ENCODE results near the gene ATP8B4.

ATP8B4 gene

GRCh38 chr15:49905221-49905620 is 213.8 kb downstream of the ATP8B4 start:
- Histone ChIP-seq H3K4me3 (ENCODE audit: low read length) (no peak overlapping the region), H3K36me3 (ENCODE audit: control insufficient read depth, insufficient read depth, low read length) (no peaks in the 10 kb centered on the region), H3K9ac (ENCODE audit: low read length) (no peak overlapping the region), H3K9me3 (ENCODE audit: control insufficient read depth, low read length) (no peaks in the 10 kb centered on the region), H3K27me3 (ENCODE audit: control insufficient read depth, insufficient read depth, low read length) (no peaks in the 10 kb centered on the region), H3K4me1 (ENCODE audit: control insufficient read depth, insufficient read depth, low read length) (no peaks in the 10 kb centered on the region)

DNA sequence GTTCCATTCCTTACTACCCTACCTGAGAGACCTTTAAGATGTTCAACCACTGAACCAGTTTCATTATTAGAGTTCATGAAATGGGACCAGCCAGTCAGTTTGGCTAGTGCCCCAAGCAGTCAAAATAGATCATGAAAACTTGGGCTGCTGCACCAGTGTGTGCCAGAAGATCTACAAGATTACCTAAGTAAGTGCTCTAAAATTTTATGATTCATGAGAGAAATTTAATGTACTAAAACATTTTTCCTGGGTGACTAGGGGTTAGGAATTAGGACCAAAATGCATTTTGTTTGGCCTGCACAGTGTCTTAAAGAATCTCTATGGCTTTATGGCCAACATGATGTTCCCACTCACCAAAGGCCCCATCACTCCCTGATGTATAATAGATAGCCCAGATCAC is 214.7 kb downstream of the ATP8B4 start:
- no peak overlapping the region for H3K9ac ChIP-seq (ENCODE audit: low read length)
- no peaks in the 10 kb centered on the region for H3K9me3 ChIP-seq (ENCODE audit: control insufficient read depth, low read length)
- H3K27me3 ChIP-seq (ENCODE audit: control insufficient read depth, insufficient read depth, low read length), result no peaks in the 10 kb centered on the region
- H3K36me3 ChIP-seq (ENCODE audit: control insufficient read depth, insufficient read depth, low read length), result no peaks in the 10 kb centered on the region
- H3K4me3 ChIP-seq (ENCODE audit: low read length), result no peak overlapping the region
- no peaks in the 10 kb centered on the region for H3K4me1 ChIP-seq (ENCODE audit: control insufficient read depth, insufficient read depth, low read length)

DNA sequence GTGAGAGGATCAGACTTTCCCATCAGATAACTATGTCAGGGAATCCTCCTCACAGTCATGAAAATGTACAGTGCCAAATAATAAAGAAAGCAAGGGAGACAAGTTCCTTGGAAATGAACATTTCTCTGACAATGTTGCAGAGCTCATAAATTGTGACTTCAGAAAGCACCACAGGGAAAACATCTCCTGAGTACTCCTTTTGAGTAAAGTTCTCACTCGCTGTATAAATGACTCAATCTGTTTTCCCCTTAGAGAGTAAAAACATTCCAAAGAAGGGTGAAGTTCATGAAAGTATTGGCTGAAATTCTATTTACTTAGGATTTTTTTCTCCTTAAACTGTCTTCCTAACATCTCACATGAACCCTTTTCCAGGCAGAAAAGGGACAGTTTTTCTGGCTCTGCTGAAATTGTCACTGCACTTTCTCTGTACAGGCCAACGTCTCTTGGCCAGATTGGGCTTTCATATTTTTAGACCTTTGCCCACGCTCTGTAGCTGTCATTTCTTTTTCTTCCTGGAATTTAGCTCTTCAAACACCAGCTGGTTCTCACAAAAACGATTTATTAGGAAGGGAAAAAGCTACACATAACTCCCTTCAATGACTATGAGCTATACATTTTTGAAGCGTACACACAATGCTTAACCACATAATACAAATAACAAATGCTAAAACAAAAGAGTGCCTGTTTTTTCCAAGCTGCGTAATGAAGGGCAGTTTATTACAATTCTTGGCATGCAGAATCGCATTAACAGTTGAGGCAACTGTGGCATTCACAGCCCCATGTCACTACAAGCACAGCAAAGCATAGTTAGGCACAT is 216.1 kb downstream of the ATP8B4 start:
- Histone ChIP-seq H3K27me3 (ENCODE audit: control insufficient read depth, insufficient read depth, low read length) (no peaks in the 10 kb centered on the region), H3K4me3 (ENCODE audit: low read length) (no peak overlapping the region), H3K9me3 (ENCODE audit: control insufficient read depth, low read length) (no peaks in the 10 kb centered on the region), H3K4me1 (ENCODE audit: control insufficient read depth, insufficient read depth, low read length) (no peaks in the 10 kb centered on the region), H3K9ac (ENCODE audit: low read length) (no peak overlapping the region), H3K36me3 (ENCODE audit: control insufficient read depth, insufficient read depth, low read length) (no peaks in the 10 kb centered on the region)

- no peaks in the 10 kb centered on the region for H3K36me3 ChIP-seq (ENCODE audit: control insufficient read depth, insufficient read depth, low read length)
- no peak overlapping the region for H3K4me3 ChIP-seq (ENCODE audit: low read length)
- H3K4me1 ChIP-seq (ENCODE audit: control insufficient read depth, insufficient read depth, low read length), result no peaks in the 10 kb centered on the region
- no peak overlapping the region for H3K9ac ChIP-seq (ENCODE audit: low read length)
- H3K9me3 ChIP-seq (ENCODE audit: control insufficient read depth, low read length), result no peaks in the 10 kb centered on the region
- H3K27me3 ChIP-seq (ENCODE audit: control insufficient read depth, insufficient read depth, low read length), result no peaks in the 10 kb centered on the region
These were observed 216.9 kb downstream of the ATP8B4 start for GRCh38 chr15:49901996-49902684.

DNA sequence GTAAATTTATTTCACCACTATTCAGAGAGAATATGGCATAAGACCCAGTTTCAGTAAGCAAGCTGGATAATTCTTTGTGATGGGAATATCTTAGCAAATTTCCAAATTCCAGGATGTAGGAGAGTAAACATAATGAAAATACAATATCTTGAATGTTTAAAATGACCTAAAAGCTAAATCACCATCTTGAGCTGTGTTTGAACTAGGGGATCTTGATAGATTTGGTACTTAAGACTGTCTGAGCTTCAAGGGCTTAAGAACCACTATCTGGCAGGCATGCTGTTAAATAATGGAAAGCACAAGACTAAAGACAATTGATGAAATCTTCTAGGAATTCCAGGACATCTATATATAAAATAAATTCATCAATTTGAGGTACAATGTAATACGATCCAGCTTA is 217.7 kb downstream of the ATP8B4 start:
- no peaks in the 10 kb centered on the region for H3K4me1 ChIP-seq (ENCODE audit: control insufficient read depth, insufficient read depth, low read length)
- H3K9me3 ChIP-seq (ENCODE audit: control insufficient read depth, low read length), result no peaks in the 10 kb centered on the region
- H3K4me3 ChIP-seq (ENCODE audit: low read length), result no peak overlapping the region
- H3K9ac ChIP-seq (ENCODE audit: low read length), result no peak overlapping the region
- no peaks in the 10 kb centered on the region for H3K27me3 ChIP-seq (ENCODE audit: control insufficient read depth, insufficient read depth, low read length)
- no peaks in the 10 kb centered on the region for H3K36me3 ChIP-seq (ENCODE audit: control insufficient read depth, insufficient read depth, low read length)

DNA sequence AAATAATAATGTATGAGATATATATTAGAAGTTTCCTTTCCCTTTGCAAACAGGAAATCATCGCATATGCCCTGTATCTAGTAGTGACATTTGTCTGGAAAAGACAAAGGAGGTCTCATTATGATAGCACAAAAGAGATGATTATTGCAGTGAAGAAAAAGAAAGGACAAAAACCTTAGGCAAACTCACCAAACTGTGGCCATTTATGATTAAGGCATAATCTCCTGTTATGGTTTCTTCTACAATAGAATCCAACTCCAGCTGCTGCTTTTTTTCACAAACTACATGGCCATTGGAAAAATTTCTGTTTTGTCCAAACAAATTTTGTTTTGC is 218.2 kb downstream of the ATP8B4 start:
- Histone ChIP-seq H3K9ac (ENCODE audit: low read length) (no peak overlapping the region), H3K4me1 (ENCODE audit: control insufficient read depth, insufficient read depth, low read length) (no peaks in the 10 kb centered on the region), H3K27me3 (ENCODE audit: control insufficient read depth, insufficient read depth, low read length) (no peaks in the 10 kb centered on the region), H3K4me3 (ENCODE audit: low read length) (no peak overlapping the region), H3K36me3 (ENCODE audit: control insufficient read depth, insufficient read depth, low read length) (no peaks in the 10 kb centered on the region), H3K9me3 (ENCODE audit: control insufficient read depth, low read length) (no peaks in the 10 kb centered on the region)

DNA sequence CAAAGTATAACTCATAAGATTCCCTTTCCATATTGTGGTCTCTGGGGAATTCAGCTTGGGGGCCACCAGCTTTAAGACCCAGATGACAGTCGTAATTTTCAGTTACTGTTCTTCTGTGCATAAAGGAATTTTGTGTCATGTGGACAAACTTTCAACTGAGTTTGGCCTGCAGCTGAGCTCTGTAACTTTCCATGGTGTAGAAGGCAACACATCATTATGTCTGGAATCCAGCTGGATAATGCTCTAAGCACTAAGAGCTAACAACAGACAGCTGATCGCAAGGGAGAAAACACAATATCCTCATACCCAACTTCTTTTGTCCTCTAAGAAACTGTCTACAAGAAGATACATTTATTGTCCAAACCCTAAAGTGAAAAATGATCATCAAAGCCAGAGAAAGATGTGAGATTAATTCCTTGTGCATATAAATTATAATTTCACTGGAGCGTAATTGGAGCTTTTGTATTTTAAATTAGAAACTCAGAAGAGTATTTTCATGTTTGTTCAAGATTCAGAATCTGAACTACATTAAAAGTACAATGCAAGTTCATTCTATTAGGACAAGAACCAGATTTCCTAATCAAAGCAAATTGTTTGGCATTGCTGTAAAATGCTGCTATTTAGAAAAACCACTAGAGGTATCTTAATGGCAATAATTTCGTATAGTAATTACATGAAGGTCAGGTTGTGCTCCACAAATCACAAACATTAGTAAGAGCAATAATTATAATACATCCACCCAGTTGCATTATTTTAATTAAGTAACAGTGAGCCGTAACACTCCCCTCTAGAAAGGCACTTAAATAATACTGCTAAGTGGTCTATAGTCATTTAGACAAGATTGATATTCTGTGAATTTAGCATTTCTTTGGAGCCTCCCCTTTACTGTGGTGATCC is 218.8 kb downstream of the ATP8B4 start:
- Histone ChIP-seq H3K27me3 (ENCODE audit: control insufficient read depth, insufficient read depth, low read length) (no peaks in the 10 kb centered on the region), H3K4me3 (ENCODE audit: low read length) (no peak overlapping the region), H3K4me1 (ENCODE audit: control insufficient read depth, insufficient read depth, low read length) (no peaks in the 10 kb centered on the region), H3K36me3 (ENCODE audit: control insufficient read depth, insufficient read depth, low read length) (no peaks in the 10 kb centered on the region), H3K9me3 (ENCODE audit: control insufficient read depth, low read length) (no peaks in the 10 kb centered on the region), H3K9ac (ENCODE audit: low read length) (no peak overlapping the region)

GRCh38 chr15:49898575-49899283 is 220.3 kb downstream of the ATP8B4 start:
- Histone ChIP-seq H3K4me3 (ENCODE audit: low read length) (no peak overlapping the region), H3K4me1 (ENCODE audit: control insufficient read depth, insufficient read depth, low read length) (no peaks in the 10 kb centered on the region), H3K9ac (ENCODE audit: low read length) (no peak overlapping the region), H3K9me3 (ENCODE audit: control insufficient read depth, low read length) (no peaks in the 10 kb centered on the region), H3K27me3 (ENCODE audit: control insufficient read depth, insufficient read depth, low read length) (no peaks in the 10 kb centered on the region), H3K36me3 (ENCODE audit: control insufficient read depth, insufficient read depth, low read length) (no peaks in the 10 kb centered on the region)

- no peaks in the 10 kb centered on the region for H3K4me1 ChIP-seq (ENCODE audit: control insufficient read depth, insufficient read depth, low read length)
These were observed 220.9 kb downstream of the ATP8B4 start for GRCh38 chr15:49898097-49898496.

DNA sequence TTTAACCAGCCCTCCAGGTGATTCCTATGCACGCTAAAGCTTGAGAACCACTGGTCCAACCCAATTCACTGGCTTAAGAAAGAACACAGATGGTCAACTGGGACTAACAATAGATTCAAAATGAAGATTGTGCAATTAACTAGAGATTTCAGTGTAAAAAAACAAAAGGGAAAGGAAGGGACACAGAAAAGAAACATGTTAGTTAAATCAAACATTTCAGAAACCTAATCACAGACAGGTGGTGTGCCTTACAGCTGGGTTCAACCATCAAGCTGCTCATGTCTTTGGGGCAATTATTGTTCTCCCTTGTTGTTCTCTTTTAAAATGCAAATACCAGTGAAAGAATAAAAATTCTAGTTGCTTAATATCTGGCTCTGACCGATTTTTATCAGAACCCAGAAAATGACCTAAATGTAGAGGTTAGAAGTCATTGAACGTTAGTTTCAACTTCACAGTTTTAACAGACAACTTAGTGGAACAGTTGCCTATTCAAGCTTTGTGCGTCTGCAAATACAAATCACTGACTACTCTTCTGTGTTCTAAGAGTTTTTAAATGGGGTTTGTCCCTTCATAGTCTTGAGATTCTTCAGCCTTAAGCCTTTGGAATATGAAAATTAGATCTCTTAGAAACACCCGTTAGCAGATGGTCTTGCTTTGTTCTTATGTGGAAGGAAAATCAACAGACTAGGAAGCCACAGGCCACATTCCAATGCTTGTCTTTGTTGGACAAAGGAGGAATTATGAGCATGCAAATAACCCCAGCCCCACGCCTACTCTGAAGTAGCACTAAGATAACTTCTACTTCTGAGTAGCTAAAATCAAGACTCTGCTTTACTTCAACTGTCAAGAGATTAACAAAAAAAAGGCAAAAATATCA is 223.4 kb downstream of the ATP8B4 start:
- Histone ChIP-seq H3K27me3 (ENCODE audit: control insufficient read depth, insufficient read depth, low read length) (no peaks in the 10 kb centered on the region), H3K9me3 (ENCODE audit: control insufficient read depth, low read length) (no peaks in the 10 kb centered on the region), H3K4me1 (ENCODE audit: control insufficient read depth, insufficient read depth, low read length) (no peaks in the 10 kb centered on the region), H3K9ac (ENCODE audit: low read length) (no peak overlapping the region), H3K4me3 (ENCODE audit: low read length) (no peak overlapping the region), H3K36me3 (ENCODE audit: control insufficient read depth, insufficient read depth, low read length) (no peaks in the 10 kb centered on the region)

More at GRCh38 chr15:49898097-49898496, 220.9 kb downstream of the ATP8B4 start:
- no peak overlapping the region for H3K4me3 ChIP-seq (ENCODE audit: low read length)
- H3K27me3 ChIP-seq (ENCODE audit: control insufficient read depth, insufficient read depth, low read length), result no peaks in the 10 kb centered on the region
- H3K9ac ChIP-seq (ENCODE audit: low read length), result no peak overlapping the region
- no peaks in the 10 kb centered on the region for H3K36me3 ChIP-seq (ENCODE audit: control insufficient read depth, insufficient read depth, low read length)
- no peaks in the 10 kb centered on the region for H3K9me3 ChIP-seq (ENCODE audit: control insufficient read depth, low read length)

DNA sequence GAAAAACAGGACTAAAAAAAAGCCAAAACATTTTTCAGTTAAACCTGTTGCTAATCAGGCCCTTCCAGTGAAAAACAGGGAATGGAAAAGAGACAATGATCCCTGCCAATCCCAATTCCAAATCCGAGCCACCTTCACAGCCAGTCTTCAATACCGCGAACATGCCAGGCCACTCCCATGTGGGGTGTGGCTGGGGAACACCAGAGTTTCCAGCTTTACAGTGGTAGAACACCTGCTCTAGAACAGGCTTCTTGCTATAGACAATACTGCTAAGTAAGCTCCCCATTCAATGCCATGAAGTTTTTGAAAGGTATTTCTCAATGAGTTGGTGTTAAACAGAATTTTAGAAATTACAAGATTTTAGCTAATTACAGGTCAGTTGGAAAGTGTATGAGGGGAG is 228.3 kb downstream of the ATP8B4 start:
- no peak overlapping the region for H3K4me3 ChIP-seq (ENCODE audit: low read length)

More for the DNA sequence above, 228.3 kb downstream of the ATP8B4 start:
- no peak overlapping the region for H3K9ac ChIP-seq (ENCODE audit: low read length)
- H3K9me3 ChIP-seq (ENCODE audit: control insufficient read depth, low read length), result no peaks in the 10 kb centered on the region
- no peaks in the 10 kb centered on the region for H3K36me3 ChIP-seq (ENCODE audit: control insufficient read depth, insufficient read depth, low read length)
- H3K4me1 ChIP-seq (ENCODE audit: control insufficient read depth, insufficient read depth, low read length), result no peaks in the 10 kb centered on the region
- H3K27me3 ChIP-seq (ENCODE audit: control insufficient read depth, insufficient read depth, low read length), result no peaks in the 10 kb centered on the region

Measured in mucosa of stomach (tissue), 1 donor.